GM21423 (cell line): Measurements from ENCODE around the gene EDARADD.

Experiments
- ATAC-seq: cut with Tn5 transposase; IDR thresholded peaks from one replicate; pipeline ENCODE4 v1.9.1; 2021; ENCODE audit warnings: mild to moderate bottlenecking, moderate library complexity; ENCODE audit not compliant: unreplicated experiment

EDARADD gene

DNA sequence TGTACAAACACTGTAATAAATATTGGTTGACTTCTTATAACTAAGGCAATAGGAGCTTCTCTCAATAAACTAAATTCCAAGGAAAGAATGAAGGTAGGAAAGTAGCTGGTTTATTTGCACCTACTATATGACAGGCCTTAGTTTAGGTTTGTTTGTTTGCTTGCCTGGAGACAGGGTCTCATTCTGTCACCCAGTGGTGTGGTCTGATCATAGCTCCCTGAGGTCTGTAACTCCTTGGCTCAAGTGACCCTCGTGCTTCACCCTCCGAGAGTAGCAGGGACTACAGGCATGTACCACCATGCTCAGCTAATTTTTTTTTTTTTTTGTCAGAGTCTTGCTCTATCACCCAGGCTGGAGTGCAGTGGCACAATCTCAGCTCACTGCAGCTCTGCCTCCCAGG lies 1.9 kb upstream of the EDARADD start:
- no peak for ATAC-seq

DNA sequence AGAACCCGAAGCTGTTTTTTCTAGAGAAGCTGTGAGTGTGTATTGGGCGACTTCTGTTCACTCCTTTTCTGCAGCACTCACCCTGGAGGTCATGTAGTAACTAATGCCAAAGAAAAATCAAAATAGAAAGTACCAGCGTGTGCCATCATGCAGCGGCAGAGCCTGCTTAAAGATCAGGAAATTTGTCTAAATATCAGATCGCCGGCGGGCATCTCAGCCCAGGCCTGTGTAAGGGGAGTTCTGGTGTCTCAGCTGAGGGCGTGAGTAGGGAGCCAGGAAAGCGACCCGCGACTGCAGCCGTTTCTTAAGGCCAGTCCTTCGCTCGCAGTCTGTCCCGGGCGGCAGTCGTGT lies 768 bp downstream of the EDARADD start:
- no peak for ATAC-seq

DNA sequence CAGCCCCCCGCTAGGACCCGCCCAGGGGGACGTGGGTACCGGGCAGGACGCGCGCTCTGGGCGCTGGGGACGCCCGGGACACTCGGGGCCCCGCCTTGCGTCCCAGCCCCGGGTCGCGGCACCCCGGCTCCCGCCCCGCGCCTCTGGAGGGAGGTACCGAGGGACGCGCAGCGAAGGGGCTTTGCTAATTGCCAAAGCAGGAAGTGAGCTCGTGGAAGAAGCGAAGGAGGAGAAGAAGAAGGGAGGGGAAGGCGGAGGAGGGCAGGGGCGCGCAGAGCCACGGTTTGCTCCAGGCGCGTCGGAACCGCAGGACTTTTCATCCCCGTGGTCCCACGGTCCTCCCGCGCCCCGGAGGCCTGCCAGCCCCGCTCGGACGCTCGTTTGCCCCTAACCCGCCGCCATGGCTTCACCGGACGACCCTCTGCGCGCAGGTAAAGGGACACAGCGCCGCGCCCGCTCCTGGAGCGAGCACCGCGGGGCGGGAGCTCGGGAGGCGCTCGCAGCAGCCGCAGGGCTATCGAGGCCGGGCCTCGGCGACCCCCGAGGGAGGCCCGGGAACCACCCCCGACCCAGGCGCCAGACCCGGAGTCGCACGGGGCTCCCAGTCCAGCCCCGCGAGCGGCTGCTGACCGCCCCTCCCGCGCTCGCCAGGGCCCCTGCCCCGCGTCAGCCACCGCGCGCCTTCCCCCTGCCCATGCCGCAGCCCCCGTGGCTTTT lies 1.3 kb downstream of the EDARADD start:
- ATAC-seq = peak; percentile 69

DNA sequence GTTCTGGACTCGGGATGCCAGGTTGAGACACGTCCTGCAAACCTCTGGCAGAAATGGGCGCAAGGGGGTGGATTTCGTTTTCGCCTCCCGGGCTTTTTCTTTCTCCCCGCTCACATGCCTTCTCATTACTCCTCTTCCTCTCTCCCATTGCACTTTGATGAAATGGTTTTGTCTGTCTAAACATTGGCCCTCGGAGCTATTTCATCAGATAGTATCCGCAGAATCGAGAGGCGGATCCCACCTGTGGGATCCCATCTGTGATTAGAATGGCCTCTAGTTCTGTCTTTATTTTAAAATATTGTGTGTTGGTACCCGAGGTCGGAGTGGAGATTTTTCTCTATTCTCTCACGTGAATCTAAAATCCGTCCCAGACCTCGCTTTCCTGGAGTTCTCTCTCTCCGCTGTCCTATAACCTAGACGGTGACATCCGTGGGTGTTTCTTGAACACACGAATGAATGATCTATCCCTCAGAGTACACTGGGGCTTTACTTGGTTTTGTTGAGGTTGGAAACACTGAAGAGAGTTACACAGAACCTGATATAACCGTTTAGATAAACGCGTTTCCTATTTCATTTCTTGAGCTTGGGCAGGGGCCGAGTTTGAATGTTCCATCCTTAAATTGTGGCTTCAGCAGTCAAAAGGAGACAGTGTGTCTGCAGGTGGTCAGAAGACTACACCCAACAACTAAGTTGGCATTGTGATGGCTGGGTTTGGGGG lies 2.0 kb downstream of the EDARADD start:
- ATAC-seq = no peak

DNA sequence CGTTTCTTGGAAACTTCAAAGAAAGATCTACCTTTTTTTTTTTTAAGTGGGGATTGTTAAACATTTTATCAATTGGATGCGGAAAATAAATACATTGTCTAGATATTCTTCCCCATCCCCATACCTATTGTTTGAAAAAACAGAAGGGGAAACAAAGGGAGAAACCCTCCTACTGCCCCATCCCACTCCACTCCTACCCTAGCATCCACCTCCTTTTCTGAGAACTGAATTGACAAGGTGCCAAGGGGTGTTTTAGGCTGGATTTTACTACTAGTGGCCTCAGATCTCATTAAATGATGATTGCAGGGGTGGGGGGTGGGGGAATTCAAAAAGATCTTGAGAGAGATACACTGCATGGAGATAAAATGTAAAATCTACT lies 2.6 kb downstream of the EDARADD start:
- no peak for ATAC-seq

DNA sequence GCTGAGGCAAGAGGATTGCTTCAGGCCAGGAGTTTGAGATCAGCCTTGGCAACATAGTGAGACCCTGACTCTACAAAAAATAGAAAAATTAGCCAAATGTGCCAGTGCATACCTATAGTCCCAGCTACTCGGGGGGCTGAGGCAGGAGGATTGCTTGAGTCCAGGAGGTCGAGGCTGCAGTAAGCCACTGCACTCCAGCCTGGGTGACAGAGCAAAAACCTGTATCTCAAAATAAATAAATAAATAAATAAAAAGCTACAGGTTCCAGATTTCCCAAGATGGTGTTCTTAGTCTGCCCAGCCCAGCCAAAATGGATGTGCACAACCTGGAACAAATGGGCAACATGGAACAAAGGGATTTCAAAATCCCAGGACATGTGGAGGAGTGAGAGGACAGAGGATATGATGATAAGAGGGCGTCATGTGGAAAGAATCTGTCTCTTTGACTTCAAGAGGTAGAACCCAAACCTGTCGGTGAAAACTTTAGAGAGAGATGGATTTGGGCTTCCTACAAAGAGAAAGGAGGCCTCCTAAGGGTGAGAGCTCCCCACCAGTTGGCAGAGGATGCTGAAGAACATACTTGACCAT lies 3.2 kb downstream of the EDARADD start:
- ATAC-seq = no peak

DNA sequence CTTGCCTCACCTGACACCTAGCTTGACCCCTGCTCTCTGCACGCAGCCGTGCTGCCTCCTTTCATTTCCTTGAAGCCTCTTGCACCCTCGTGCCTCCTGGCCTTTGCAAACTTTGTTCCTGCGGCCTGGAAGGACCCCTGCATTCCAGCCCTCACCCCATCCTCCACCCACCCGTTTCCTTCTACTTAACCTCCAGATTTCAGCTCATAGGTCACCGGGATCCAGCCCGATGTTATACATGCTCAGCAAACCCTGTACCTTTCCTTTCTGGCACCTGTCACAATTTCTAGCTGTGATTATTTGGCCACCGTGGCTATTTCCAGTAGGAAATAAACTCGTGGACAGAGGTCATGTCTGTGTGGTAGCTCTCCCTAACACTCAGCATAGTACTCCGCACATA lies 4.5 kb downstream of the EDARADD start:
- ATAC-seq = no peak

DNA sequence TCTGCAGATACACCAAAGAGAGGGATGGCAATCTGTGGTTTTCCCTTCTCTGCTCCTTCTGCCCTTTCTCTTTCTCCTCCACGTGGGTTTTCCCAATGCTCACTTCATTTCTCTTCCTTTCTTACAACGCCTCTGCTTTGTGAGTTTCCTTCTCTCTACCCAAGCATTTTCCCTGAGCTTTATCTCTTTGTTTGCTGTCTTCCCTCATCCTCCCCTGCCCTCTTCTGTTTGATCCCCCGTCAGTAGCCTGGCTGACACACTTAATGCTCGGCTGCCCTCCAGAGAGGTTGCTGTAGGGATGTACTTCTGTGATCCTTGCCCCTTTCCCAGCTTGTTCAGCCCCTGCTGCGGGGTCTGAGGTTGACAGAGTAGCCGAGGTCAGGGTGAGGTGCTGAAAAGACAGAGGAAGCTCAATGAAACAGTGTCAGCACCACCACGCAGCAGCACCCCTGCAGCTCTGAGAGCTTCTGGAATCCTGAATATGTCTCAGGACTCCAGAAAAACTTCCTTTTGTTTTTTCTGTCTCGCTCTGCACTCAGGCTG lies 6.0 kb downstream of the EDARADD start:
- no peak for ATAC-seq

DNA sequence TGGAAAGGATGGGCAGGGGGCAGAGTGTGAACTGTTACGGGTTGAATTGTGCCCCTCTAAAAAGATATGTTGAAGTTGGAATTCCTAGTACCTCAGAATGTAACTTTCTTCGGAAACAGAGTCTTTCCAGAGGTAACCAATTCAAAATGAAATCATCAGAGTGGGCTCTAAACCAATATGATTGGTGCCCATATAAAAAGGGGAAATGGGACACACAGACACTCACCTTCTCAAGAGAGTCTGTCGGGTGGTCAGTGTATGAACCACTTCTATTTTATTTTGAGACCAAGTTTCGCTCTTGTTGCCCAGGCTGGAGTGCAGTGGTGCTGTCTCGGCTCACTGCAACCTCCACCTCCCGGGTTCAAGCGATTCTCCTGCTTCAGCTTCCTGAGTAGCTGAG lies 7.6 kb downstream of the EDARADD start:
- ATAC-seq = no peak

DNA sequence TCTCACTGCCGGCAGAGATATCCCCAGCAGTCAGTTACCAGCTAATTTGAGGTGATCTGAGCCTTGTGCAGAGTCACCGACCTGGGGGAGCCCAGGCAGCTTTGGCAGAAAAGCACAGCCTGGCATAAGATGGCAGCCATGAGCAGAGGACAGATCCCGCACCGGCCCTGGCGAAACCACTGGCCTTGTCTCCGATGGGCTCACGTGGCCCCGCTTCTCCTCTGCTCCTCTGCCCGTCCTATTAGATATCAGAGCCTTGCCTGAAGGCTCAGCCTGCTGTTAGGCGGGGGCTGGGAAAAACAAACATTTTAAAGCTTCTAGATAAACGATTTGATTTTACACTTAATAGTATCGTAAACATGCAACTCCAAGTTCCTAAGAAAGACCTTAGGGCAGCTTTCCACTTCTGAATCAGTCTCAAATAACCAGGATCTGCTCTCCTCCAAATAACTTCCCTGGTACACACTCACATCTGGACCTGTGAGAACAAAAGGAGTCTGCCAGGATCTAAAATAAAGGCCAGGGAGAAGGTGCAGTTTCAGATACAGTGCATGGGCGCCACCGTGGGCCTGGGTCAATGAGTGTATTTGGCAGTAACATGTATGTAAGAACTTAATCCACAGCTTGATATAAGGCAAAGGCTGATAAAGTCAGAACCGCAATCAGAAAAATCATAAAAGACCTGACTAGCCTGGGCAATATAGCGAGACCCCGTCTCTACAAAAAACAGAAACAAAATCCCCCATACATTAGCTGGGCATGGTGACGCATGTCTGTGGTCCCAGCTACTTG lies 10.0 kb downstream of the EDARADD start:
- no peak for ATAC-seq

DNA sequence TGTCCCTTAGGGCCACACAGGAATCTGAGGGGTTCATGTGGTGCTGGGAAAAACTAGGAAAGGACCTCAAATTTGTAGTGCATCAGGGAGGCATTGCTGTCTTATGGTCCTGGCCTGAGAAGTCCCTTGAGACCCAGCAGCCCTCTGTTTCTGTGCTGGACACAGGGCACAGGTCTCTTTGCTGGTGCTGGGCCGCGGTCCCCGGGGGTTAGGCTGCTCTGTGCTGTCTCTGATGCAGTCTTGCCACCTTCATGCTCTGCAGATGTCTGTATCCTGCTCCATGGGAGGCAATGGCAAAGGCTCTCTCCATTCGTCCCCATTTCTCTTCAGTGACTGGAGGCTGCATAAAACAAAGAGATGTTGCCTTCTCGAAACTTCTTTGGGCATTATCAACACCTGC lies 13.0 kb downstream of the EDARADD start:
- ATAC-seq = no peak

DNA sequence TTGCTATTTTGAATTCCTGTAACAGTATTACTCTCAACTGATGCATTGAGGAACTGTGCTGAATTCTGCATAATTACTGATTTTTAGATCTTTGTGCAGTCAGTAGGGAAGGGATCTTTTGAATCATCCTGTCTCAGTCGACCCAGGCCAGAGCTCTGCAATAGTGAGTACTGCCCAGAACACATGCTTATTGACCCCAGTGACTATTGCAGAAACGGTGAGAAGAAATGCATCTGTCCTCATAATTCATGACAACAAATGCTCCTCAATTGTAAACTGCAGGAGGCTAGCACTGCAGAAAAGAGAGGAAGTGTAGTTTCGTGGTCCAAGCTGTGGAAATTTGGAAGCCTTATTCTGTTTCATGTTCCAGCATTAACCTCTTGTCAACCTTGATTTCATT lies 19.6 kb downstream of the EDARADD start:
- no peak for ATAC-seq

DNA sequence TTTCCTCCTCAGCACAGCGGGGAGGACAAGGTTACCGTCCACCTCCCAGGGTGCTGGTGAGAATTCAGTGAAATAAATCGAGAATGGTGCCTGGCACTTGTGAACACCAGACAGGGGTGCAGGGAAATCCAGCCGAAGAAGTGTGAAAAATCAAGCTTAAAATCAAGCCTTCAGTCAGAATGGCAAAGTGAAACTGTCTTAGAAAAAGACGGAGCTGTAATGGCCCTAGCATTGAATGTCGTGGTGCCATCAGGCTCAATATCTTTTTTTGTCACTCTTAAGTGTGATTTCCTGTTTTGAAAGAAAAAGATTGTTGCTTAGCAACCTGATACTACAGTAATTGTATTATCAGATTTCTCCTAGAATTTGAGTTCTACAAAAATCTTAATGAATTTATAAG lies 22.1 kb downstream of the EDARADD start:
- ATAC-seq = no peak

DNA sequence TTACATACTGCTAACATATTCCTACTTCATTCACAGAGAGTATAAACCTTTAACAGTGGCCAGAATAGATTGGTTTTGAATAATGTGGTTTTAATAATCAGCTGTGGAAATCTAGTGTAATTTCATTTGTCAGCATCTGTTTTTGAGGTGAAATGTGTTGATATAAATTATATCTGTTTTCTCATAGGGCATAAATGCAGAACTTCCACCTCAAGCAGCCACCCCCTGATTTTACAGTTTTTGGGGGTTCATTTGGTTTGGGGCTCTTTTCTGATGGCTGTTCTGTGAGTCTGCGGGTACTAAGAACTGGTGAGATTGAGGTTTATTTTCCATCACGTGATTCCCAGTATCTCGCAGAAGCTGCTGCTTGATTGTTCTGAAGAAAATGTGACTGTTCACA lies 23.2 kb downstream of the EDARADD start:
- no peak for ATAC-seq

DNA sequence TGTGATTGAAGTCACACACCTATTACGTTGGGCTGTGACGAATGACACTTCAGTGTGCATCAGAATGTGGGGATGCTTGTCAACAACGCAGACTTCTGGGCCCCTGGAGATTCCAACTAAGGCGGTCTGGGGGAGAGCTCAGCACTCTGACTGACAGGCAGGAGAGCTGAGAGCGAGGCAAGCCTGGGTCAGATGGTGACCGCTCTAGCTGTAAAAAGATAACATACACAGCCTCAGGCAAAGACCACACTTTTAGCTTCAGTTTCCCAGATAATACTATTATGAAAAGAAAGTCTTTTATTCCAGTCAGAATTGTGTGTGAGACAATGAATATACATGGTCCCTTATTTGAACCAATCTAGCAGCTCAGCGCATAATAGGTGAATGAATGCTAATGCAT lies 25.4 kb downstream of the EDARADD start:
- ATAC-seq = no peak

DNA sequence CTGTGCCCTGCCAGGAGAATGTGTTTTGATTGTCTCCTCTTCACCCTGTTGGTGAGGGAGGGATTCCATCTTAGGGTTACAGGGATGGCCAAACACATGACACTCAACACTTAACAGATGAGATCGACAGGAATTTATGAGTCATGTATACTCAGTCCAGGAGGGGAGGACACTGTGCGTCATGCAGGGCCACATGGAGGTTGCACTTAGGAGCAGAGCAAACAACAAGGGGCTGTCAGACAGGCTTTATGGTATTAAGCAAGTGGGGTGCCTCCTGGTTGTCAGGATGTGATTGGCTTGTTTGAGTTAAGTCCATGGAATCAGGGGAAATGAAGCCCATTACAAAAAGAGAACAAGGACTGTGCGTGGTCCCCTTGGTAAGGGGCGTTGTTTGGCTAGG lies 26.9 kb downstream of the EDARADD start:
- ATAC-seq = no peak

DNA sequence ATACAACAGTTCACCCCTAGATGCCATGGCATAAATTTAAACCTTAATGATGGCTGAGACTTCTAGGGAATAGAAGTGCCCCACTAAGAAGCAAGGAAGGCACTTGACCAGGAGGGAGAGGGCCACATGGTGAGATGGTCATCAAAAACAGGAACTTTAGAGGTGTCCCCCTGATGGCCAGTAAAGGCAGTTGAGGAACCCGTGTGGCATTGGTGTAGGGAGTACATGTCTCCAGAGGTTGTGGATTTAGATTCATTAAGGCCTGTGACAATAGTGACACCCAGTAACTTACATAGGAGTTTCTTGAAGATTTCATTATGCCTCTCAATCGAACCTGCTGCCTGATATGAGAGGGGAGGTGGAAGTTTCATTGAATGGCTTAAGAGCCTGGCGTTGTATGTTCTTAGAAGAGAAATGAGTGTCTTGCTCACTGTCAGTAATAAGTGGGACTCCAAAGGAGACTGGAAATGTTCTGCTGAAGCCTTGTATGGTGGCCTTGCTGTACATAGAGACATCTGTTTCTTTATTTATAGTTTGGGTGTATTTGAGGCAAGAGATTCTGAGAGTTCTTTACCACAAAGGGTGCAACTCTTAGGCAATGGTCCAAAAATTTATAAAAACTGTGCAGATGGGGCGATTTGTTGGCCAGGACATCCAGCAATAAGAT lies 27.9 kb downstream of the EDARADD start:
- no peak for ATAC-seq

DNA sequence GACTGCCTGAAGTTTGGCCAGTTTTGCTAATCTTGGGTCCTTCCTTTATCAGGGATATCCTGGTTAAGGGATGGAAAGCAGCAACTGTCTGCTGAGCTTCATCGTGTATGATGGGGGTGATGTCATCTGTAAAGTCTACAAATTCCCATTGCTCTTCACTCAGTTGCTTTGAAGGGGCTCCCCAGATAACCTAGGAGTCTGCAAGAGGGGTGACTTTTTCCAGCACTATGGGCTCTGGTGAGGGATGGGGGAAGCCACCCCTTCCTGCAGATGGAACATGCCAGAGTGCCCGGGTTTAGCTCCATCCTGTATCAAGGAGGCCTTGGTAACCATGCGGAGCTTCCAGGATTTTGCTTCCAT lies 28.4 kb downstream of the EDARADD start:
- ATAC-seq = no peak

DNA sequence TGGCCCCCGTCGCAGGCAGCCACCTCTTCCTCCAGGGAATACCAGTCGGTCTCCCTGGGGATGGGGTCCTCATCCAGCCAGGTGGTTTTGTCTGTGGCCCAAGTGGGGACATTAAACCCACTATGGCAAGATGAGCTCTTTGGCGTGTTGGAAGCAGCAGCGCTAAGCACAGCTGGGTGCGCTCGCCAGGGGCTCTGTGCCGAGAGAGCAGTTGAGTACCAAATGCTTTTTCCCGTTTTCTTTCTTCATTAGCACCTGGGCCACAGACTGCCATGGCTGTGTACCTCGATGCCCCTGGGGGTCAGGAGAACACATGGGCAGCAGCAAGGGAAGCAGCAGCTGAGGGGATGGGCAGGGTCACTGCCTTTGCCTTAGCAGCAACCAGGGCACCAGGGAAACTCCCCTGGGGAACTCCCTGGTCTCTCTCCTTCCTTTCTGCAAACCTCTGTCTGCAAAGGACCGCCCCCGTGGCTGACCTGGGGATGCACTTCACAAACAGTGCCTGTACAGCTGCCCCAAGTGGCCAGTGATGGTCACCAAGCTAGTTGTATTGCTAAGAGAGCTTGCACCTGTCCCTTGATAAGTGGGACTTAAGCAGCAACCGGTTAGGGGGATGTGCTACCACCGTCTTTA lies 31.1 kb downstream of the EDARADD start:
- ATAC-seq = peak; percentile 93

DNA sequence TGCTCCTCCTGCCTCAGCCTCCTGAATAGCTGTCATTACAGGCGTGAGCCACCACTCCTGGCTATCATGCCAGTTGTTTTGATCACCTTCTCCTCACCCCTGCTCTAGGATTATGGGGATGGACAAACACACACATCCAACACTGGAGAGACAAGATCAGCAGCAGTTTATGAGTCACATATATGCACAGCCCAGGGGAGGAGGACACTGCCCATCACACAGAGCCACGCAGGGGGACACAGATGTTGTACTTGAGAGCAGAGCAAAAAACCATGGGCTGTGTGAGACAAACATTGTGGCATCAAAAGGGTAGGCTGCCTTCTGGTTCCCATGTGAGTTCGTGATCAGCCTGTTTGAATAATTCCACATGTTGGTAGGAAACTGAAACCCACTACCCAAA lies 32.1 kb downstream of the EDARADD start:
- ATAC-seq = no peak
